ENCODE data around the gene PPP1R8.

DNA sequence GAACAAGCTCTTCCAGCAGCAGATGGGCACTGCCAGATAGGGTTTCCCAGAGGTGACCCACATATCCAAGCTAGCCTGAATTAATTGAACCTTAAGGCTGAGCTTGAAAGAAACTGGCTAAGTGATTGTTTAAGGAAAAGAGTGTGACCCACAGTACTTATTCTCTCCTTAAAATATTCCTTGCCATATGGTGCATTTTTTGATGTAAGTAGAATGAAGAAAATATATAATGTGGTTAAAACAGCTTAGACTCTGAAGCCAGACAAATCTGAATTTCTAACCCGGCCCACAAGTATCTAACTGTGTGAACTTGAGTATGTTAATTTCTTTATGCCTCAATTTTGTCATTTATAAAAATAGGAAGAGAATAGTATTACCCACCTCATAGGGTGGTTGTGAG, 4.9 kb downstream of the PPP1R8 start:
- TF ChIP-seq EZH2phosphoT487 (IDR thresholded peaks at IDR 0.05; ENCODE audit: borderline replicate concordance): no peak
- TF ChIP-seq, protein P1, sequence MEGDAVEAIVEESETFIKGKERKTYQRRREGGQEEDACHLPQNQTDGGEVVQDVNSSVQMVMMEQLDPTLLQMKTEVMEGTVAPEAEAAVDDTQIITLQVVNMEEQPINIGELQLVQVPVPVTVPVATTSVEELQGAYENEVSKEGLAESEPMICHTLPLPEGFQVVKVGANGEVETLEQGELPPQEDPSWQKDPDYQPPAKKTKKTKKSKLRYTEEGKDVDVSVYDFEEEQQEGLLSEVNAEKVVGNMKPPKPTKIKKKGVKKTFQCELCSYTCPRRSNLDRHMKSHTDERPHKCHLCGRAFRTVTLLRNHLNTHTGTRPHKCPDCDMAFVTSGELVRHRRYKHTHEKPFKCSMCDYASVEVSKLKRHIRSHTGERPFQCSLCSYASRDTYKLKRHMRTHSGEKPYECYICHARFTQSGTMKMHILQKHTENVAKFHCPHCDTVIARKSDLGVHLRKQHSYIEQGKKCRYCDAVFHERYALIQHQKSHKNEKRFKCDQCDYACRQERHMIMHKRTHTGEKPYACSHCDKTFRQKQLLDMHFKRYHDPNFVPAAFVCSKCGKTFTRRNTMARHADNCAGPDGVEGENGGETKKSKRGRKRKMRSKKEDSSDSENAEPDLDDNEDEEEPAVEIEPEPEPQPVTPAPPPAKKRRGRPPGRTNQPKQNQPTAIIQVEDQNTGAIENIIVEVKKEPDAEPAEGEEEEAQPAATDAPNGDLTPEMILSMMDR (conservative IDR thresholded peaks at IDR 0.05; ENCODE audit: low read length): no peak
